SK-N-SH (cell line): ENCODE results near the gene CDH2. TPM values are rescaled to one million over a fixed set of nuclear protein-coding genes. Genes with fewer than 3 reads are reported as not detected.

Source experiments
- CTCF ChIA-PET: fragments of 300-600, 350-600 bp; formaldehyde crosslinking; extraction: SDS; loops from one replicate; lab custom pipeline; 2021; lab: Yijun Ruan, JAX
- POLR2A ChIA-PET: fragments of 350-600 bp; sonication (Branson Sonifier 250); formaldehyde crosslinking; extraction: SDS; loops from one replicate; lab custom pipeline; 2020; ENCODE audit warnings: antibody characterized with exemption, inconsistent platforms; lab: Yijun Ruan, JAX
- DNase-seq: peaks from one replicate; pipeline ENCODE4 v3.0.0; 2012
- H2AFZ ChIP-seq: fragments of 200-600 bp; sonication (generic); 2 replicates; pipeline ENCODE4 v1.8.1; 2016; ENCODE audit warnings: antibody characterized with exemption, mild to moderate bottlenecking, low read depth
- H3F3A ChIP-seq: fragments of 200-600 bp; sonication (generic); replicated peaks from 2 replicates; pipeline ENCODE3; 2016; ENCODE audit warnings: antibody characterized with exemption, mild to moderate bottlenecking; ENCODE audit not compliant: insufficient read depth
- H3K27ac ChIP-seq, 2 experiments: fragments of 200-500 bp in 1 of 2; fragments of 200-600 bp in 1 of 2; sonication (Bioruptor generic) in 1 of 2; sonication (generic), shearing (Covaris generic) in 1 of 2; 2 replicates each; pipeline versions ENCODE4 v1.5.1 to v1.6.1; 2014 to 2016; ENCODE audit warnings: low read depth in 2 of 2, inconsistent platforms in 1 of 2, low read length in 1 of 2, mild to moderate bottlenecking in 1 of 2, mixed read lengths in 1 of 2
- H3K27me3 ChIP-seq: fragments of 200-600 bp; sonication (generic), shearing (Covaris generic); 2 replicates; pipeline ENCODE4 v1.6.1; 2016; ENCODE audit warnings: mixed run types; ENCODE audit not compliant: insufficient read depth
- H3K36me3 ChIP-seq, 2 experiments: fragments of 200-500 bp in 1 of 2; fragments of 200-600 bp in 1 of 2; sonication (Bioruptor generic) in 1 of 2; sonication (generic) in 1 of 2; replicated peaks in 1 of 2; 2 replicates each; pipeline versions ENCODE3 to v1.5.1; 2014 to 2016; ENCODE audit warnings: low read length in 1 of 2, mild to moderate bottlenecking in 1 of 2; ENCODE audit not compliant: insufficient read depth in 2 of 2, control insufficient read depth in 1 of 2
- H3K4me1 ChIP-seq, 2 experiments: fragments of 200-500 bp in 1 of 2; fragments of 200-600 bp in 1 of 2; sonication (Bioruptor generic) in 1 of 2; sonication (generic), shearing (Covaris generic) in 1 of 2; 2 replicates each; pipeline versions ENCODE4 v1.5.1 to v1.6.1; 2014 to 2016; ENCODE audit warnings: low read depth in 1 of 2, low read length in 1 of 2, mixed run types in 1 of 2; ENCODE audit not compliant: insufficient read depth in 2 of 2, control insufficient read depth in 1 of 2
- H3K4me2 ChIP-seq: fragments of 200-600 bp; sonication (generic), shearing (Covaris generic); 2 replicates; pipeline ENCODE4 v1.6.1; 2017; ENCODE audit warnings: mixed run types
- H3K4me3 ChIP-seq, 2 experiments: fragments of 200-500 bp in 1 of 2; fragments of 200-600 bp in 1 of 2; sonication (Bioruptor generic) in 1 of 2; sonication (generic), shearing (Covaris generic) in 1 of 2; 2 replicates each; pipeline versions ENCODE4 v1.5.1 to v1.8.1; 2014 to 2016; ENCODE audit warnings: low read depth in 2 of 2, inconsistent platforms in 1 of 2, low read length in 1 of 2, mild to moderate bottlenecking in 1 of 2, mixed read lengths in 1 of 2, moderate library complexity in 1 of 2
- H3K79me2 ChIP-seq: fragments of 200-600 bp; sonication (generic); 2 replicates; pipeline ENCODE4 v1.8.1; 2017; ENCODE audit warnings: mild to moderate bottlenecking; ENCODE audit not compliant: insufficient read depth
- H3K9ac ChIP-seq: fragments of 200-600 bp; sonication (generic); 2 replicates; pipeline ENCODE4 v1.6.1; 2017; ENCODE audit warnings: mixed run types
- H3K9me2 ChIP-seq: fragments of 200-600 bp; sonication (generic); 2 replicates; pipeline ENCODE4 v1.6.1; 2017; ENCODE audit warnings: mixed run types
- H3K9me3 ChIP-seq: fragments of 200-600 bp; sonication (generic); 2 replicates; pipeline ENCODE4 v1.6.1; 2017; ENCODE audit warnings: mixed run types, mild to moderate bottlenecking, moderate library complexity
- H4K20me1 ChIP-seq: fragments of 200-600 bp; sonication (generic); 2 replicates; pipeline ENCODE4 v1.6.1; 2017; ENCODE audit warnings: mild to moderate bottlenecking, mixed run types; ENCODE audit not compliant: insufficient read depth
- EP300 ChIP-seq, 2 experiments: IDR thresholded peaks; 2 replicates each; pipeline versions ENCODE4 v1.4.0 to v1.6.1; 2012; ENCODE audit warnings: borderline replicate concordance in 1 of 2, low read depth in 1 of 2, low read length in 1 of 2
- EZH2phosphoT487 ChIP-seq: fragments of 200-600 bp; sonication (generic); IDR thresholded peaks from 2 replicates; pipeline ENCODE4 v1.6.1; 2017; ENCODE audit warnings: low read depth, mixed run types, mild to moderate bottlenecking, antibody characterized with exemption, moderate library complexity, borderline replicate concordance
- FOXJ3 ChIP-seq: sonication (generic); formaldehyde crosslinking; IDR thresholded peaks from 2 replicates; pipeline ENCODE4 v1.5.1; 2020; ENCODE audit warnings: mild to moderate bottlenecking, missing genetic modification reagents
- PBX3 ChIP-seq: IDR thresholded peaks from 2 replicates; pipeline ENCODE4; 2012
- RCOR1 ChIP-seq: fragments of 150-350 bp; IDR thresholded peaks from 2 replicates; pipeline ENCODE4 v1.6.1; 2017; ENCODE audit warnings: antibody characterized with exemption, low read length
- SIN3A ChIP-seq: IDR thresholded peaks from 2 replicates; pipeline ENCODE4 v1.6.1; 2012; ENCODE audit warnings: low read depth, mild to moderate bottlenecking, low read length, moderate library complexity, borderline replicate concordance
- TAF1 ChIP-seq: IDR thresholded peaks from 2 replicates; pipeline ENCODE4 v1.6.1; 2012; ENCODE audit warnings: low read depth, mild to moderate bottlenecking, low read length, moderate library complexity, borderline replicate concordance
- TCF12 ChIP-seq: IDR thresholded peaks from 2 replicates; pipeline ENCODE4 v1.4.0; 2012
- USF2 ChIP-seq: fragments of 150-350 bp; IDR thresholded peaks from 2 replicates; pipeline ENCODE4 v1.6.1; 2017; ENCODE audit warnings: antibody characterized with exemption, low read length, low read depth, borderline replicate concordance
- ZBTB33 ChIP-seq: IDR thresholded peaks from 2 replicates; pipeline ENCODE4 v1.4.0; 2012; ENCODE audit warnings: low read depth, borderline replicate concordance
- WGBS: methylation state at CpG from one replicate; pipeline ENCODE4 v1.1.6; 2017; ENCODE audit warnings: low lambda C conversion rate; 5-methylcytosine and 5-hydroxymethylcytosine counted together
- polyA plus RNA-seq, 3 experiments: library from polyadenylated mRNA; depleted of rRNA; stranded (reverse); fragments of >200 nt; gene quantifications; 2 replicates each; pipeline ENCODE4 v1.2.3, GENCODE V29; 2012

CDH2 gene
- polyA plus RNA-seq, 1 of the 3 experiments (the other 2 are of a cell fraction), result 146 TPM

- no peak for TF ChIP-seq USF2
- TF ChIP-seq TCF12, result peak; percentile 32
- TF ChIP-seq RCOR1, result peak; percentile 93
- no peak for TF ChIP-seq ZBTB33
- TF ChIP-seq PBX3, result 0 out of 2 replicates have a peak, but pooled peaks have one; percentile 20
- TF ChIP-seq TAF1, result no peak
- no peak for TF ChIP-seq EZH2phosphoT487
Observed at GRCh38 chr18:28158083-28158581, 18.8 kb downstream of the CDH2 start (continued).

GRCh38 chr18:28153485-28154065 lies 23.4 kb downstream of the CDH2 start:
- no peaks in the 10 kb centered on the region for H3K27me3 ChIP-seq
- H3K27ac ChIP-seq, result 0 out of 4 replicates have a peak overlapping the region, but pooled peaks of 1 of the 2 experiments have one; percentile 9
- no peak overlapping the region for H3K9ac ChIP-seq
- POLR2A ChIA-PET, result interaction anchor here (0.6 kb wide), 1 partner anchor 98 kb away, joined by 4 read pairs; no protein-coding TSS in a partner anchor
- peaks cover 20% of the 10 kb centered on the region for H3F3A ChIP-seq
- no peak for DNase-seq
- TF ChIP-seq FOXJ3 (no peak), SIN3A (no peak), EP300 (IDR thresholded peaks at IDR 0.05; ENCODE audit: borderline replicate concordance in 1 of 2, low read depth in 1 of 2, low read length in 1 of 2) (no peak)
- peaks cover 98% of the 10 kb centered on the region for H3K79me2 ChIP-seq
- CTCF ChIA-PET, result no interaction called here
- no peak overlapping the region for H3K4me2 ChIP-seq
- H2AFZ ChIP-seq, result no peak overlapping the region
- peaks cover 98% of the 10 kb centered on the region for H4K20me1 ChIP-seq
- WGBS, result 71% methylated on average over 3 of the region's 3 CpGs
- no peak overlapping the region for H3K4me3 ChIP-seq
- H3K9me3 ChIP-seq, result no peaks in the 10 kb centered on the region
- peaks cover 16 to 20% of the 10 kb centered on the region in 2 experiments for H3K36me3 ChIP-seq
- H3K9me2 ChIP-seq, result no peaks in the 10 kb centered on the region
- H3K4me1 ChIP-seq, result peaks cover 11 to 14% of the 10 kb centered on the region in 2 experiments; a peak in 2 of 4 replicates
